ENCODE results near the gene MANBA.

GRCh38 chr4:102584091-102584490 is 176.7 kb downstream of the MANBA start:
- TF ChIP-seq POLR2A (IDR thresholded peaks at IDR 0.05; ENCODE audit: low read depth, low read length) = no peak
- no peak for TF ChIP-seq POLR2AphosphoS5 (IDR thresholded peaks at IDR 0.05; ENCODE audit: low read depth, low read length)
- TF ChIP-seq POU2F2 (IDR thresholded peaks at IDR 0.05; ENCODE audit: low read depth, low read length) = no peak
